K562 (cell line): Measurements from ENCODE around the gene AKR1A1. TPM values are rescaled to one million over a fixed set of nuclear protein-coding genes. Genes with fewer than 3 reads are reported as not detected.
A peak's percentile ranks its signal among the peaks of the same experiment; 100 is the strongest.

ENCODE experiments used
- ARNT ChIP-seq, 2 experiments: fragments of 450-650 bp; IDR thresholded peaks; 2 replicates each; pipeline ENCODE4 v1.6.1; 2016; ENCODE audit warnings: mild to moderate bottlenecking in 1 of 2
- CHD4 ChIP-seq: fragments of 200-600 bp; sonication (generic); IDR thresholded peaks from 3 replicates; pipeline ENCODE4 v1.6.1; 2012; ENCODE audit warnings: low read depth, mild to moderate bottlenecking, mixed read lengths, low read length, inconsistent platforms; ENCODE audit not compliant: insufficient read depth, insufficient replicate concordance, poor library complexity, severe bottlenecking
- EP300 ChIP-seq: IDR thresholded peaks from 2 replicates; pipeline ENCODE4 v1.6.1; 2012; ENCODE audit warnings: low read length, improper control_type of control experiment
- GATA2 ChIP-seq: sonication (generic); formaldehyde crosslinking; IDR thresholded peaks from 2 replicates; pipeline ENCODE4 v1.4.0; 2020; ENCODE audit warnings: mild to moderate bottlenecking, missing genetic modification reagents
- GTF2E2 ChIP-seq: fragments of 200-800 bp; sonication (Bioruptor generic); IDR thresholded peaks from 2 replicates; pipeline ENCODE4 v1.6.1; 2016; ENCODE audit warnings: missing genetic modification characterization, missing compliant biosample characterization
- LARP7 ChIP-seq: fragments of 450-650 bp; IDR thresholded peaks from 2 replicates; pipeline ENCODE4 v1.6.1; 2016
- MXI1 ChIP-seq: IDR thresholded peaks from 2 replicates; pipeline ENCODE4 v1.6.1; 2011; ENCODE audit warnings: low read depth, mild to moderate bottlenecking, improper control_type of control experiment, low read length
- MYC ChIP-seq, 2 experiments: fragments of 250-450 bp in 1 of 2; sonication (Bioruptor Pico) in 1 of 2; IDR thresholded peaks; 2 replicates each; pipeline versions ENCODE4 v1.5.1 to v1.6.1; 2012 to 2021; ENCODE audit warnings: low read depth in 2 of 2, borderline replicate concordance in 1 of 2, improper control_type of control experiment in 1 of 2, low read length in 1 of 2, mild to moderate bottlenecking in 1 of 2, moderate library complexity in 1 of 2
- NFE2L1 ChIP-seq: fragments of 450-650 bp; IDR thresholded peaks from 2 replicates; pipeline ENCODE4 v1.6.1; 2016; ENCODE audit warnings: missing genetic modification characterization, low read depth, mild to moderate bottlenecking, missing compliant biosample characterization, moderate library complexity, borderline replicate concordance
- NFYB ChIP-seq: IDR thresholded peaks from 2 replicates; pipeline ENCODE4 v1.6.1; 2011; ENCODE audit warnings: mild to moderate bottlenecking, moderate library complexity; ENCODE audit not compliant: insufficient read length; ENCODE audit errors: extremely low read depth
- POLR2H ChIP-seq: IDR thresholded peaks from 2 replicates; pipeline ENCODE4 v1.6.1; 2016; ENCODE audit warnings: missing genetic modification characterization, low read depth, mild to moderate bottlenecking, control low read depth, missing compliant biosample characterization, moderate library complexity
- RFX5 ChIP-seq: IDR thresholded peaks from 2 replicates; pipeline ENCODE4 v1.6.1; 2011; ENCODE audit warnings: low read depth, mild to moderate bottlenecking, improper control_type of control experiment, low read length
- SMAD1 ChIP-seq: fragments of 150-350 bp; IDR thresholded peaks from 2 replicates; pipeline ENCODE4 v1.6.1; 2014; ENCODE audit warnings: low read length, low read depth; ENCODE audit not compliant: partially characterized antibody
- SP2 ChIP-seq: IDR thresholded peaks from 2 replicates; pipeline ENCODE4 v1.6.1; 2011; ENCODE audit warnings: mild to moderate bottlenecking, low read depth, low read length, moderate library complexity; ENCODE audit not compliant: poor library complexity, severe bottlenecking; ENCODE audit errors: extremely low read depth
- SREBF1 ChIP-seq: fragments of 150-350 bp; IDR thresholded peaks from 2 replicates; pipeline ENCODE4 v1.6.1; 2014; ENCODE audit warnings: antibody characterized with exemption, low read depth, low read length, borderline replicate concordance
- TEAD2 ChIP-seq: fragments of 450-650 bp; IDR thresholded peaks from 2 replicates; pipeline ENCODE4 v1.6.1; 2016; ENCODE audit warnings: missing genetic modification characterization, control low read depth, missing compliant biosample characterization
- TSC22D4 ChIP-seq: fragments of 450-650 bp; IDR thresholded peaks from 2 replicates; pipeline ENCODE4 v1.6.1; 2016; ENCODE audit warnings: missing genetic modification characterization, missing biosample characterization, control low read depth
- U2AF2 ChIP-seq: fragments of 200-400 bp; formaldehyde crosslinking; optimal IDR thresholded peaks from 2 replicates; pipeline ENCODE3; 2017; ENCODE audit warnings: low read depth, mild to moderate bottlenecking, low read length
- XRCC5 ChIP-seq: fragments of 200-400 bp; formaldehyde crosslinking; IDR thresholded peaks from 2 replicates; pipeline ENCODE4 v1.6.1; 2017; ENCODE audit warnings: low read depth, mild to moderate bottlenecking, low read length
- ZKSCAN3 ChIP-seq: fragments of 250-450 bp; sonication (Bioruptor Pico); IDR thresholded peaks from 2 replicates; pipeline ENCODE4 v1.4.0; 2020
- ZNF224 ChIP-seq: sonication (generic); formaldehyde crosslinking; IDR thresholded peaks from 2 replicates; pipeline ENCODE4 v1.8.0; 2022; ENCODE audit warnings: mild to moderate bottlenecking, missing genetic modification reagents
- polyA plus RNA-seq, 8 experiments: library from polyadenylated mRNA; depleted of rRNA in 4 of 8; stranded (reverse) in 5 of 8; unstranded in 3 of 8; fragments of >200 nt; fragmentation: Nextera tagmentation in 2 of 8; fragmentation: Illumina TruSeq in 1 of 8; extraction: Ambion mirVana in 2 of 8; extraction: Trizol in 1 of 8; gene quantifications; 2 replicates each; pipeline versions ENCODE4 v1.2.1 to v1.2.3, GENCODE V29; 2011 to 2014; ENCODE audit warnings: inconsistent platforms in 1 of 8, missing spikeins in 1 of 8
- total RNA-seq, 7 experiments: library from RNA; depleted of rRNA in 6 of 7; stranded (reverse); fragments of >200 nt in 6 of 7; fragmentation: Illumina TruSeq in 2 of 7; extraction: Trizol in 2 of 7; gene quantifications; 2 replicates each; pipeline versions ENCODE4 v1.2.1 to v1.2.3, GENCODE V29; 2011 to 2021; ENCODE audit warnings: low replicate concordance in 1 of 7
- TF ChIP-seq, protein P1 (sequence below): sonication (generic); formaldehyde crosslinking; IDR thresholded peaks from 2 replicates; pipeline ENCODE4 v1.4.0; 2020; ENCODE audit warnings: mild to moderate bottlenecking, missing genetic modification reagents
- TF ChIP-seq, protein P2 (sequence below): fragments of 250-450 bp; sonication (Bioruptor Pico); IDR thresholded peaks from 2 replicates; pipeline ENCODE4 v1.5.0; 2021
- TF ChIP-seq, protein P3 (sequence below): fragments of 450-650 bp; formaldehyde crosslinking; IDR thresholded peaks from 2 replicates; pipeline ENCODE4 v1.4.0; 2022; ENCODE audit warnings: missing genetic modification characterization

AKR1A1 gene
- total and polyA plus RNA-seq, 9 of the 15 experiments (the other 6 are each of a cell fraction or from before 2014, with no cell fraction given): 68.6 to 211 (median 132) TPM

DNA sequence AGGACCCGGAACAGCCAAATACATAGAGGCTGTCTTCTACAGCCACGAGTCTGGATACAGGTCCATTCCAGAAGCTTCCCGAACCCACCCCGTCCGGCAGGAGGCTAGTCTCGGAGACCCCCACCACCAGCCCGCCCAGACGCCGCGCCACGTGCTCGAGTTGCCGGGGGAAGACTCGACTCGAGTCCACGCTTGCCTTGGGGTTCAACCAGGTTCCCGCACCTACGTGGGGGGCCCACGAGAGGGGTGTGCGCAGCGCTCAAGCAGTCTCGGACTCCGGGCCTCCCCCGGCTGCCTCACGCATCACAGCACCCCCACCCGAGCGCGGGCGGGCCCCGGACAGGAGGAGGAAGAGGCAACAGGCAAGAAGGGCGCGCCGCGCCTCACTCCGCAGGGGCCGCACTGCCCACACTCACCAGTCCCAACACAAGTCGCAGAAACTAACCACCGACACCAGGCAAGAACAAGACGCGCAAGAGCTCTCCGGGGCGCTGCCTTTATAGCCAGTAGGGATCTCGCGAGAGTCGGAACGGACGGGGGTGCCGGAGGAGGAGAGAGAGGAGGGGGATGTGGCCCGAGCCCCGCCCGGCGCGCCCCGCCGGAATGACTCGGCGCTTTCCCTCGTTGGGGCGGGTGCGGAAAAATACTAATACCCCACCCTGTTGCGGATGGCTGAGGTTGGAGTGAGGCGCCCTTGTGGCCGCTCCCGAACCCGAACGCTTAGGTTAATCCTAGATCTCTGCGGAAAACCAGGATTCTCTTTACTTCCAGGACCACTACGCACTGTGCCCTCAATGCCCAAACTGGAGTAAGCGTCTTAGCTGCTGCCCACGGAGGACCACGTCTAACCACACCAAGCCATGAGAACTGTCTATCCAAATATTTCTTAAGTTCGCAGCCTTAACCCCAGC is 29.0 kb upstream of the AKR1A1 start, which contains the start of gene PRDX1 (continued):
- 0 out of 2 replicates have a peak, but pooled peaks have one; percentile 5 for TF ChIP-seq RFX5
- TF ChIP-seq CHD4: peak; percentile 21
- no peak for TF ChIP-seq TEAD2 (tag)
- peak; percentile 90 for TF ChIP-seq ZNF224
- no peak for TF ChIP-seq SP2
- peak; percentile 75; the same call in 1 of the 2 replicates for TF ChIP-seq NFE2L1 (tag)
- peak; percentile 55; the same call in 1 of the 2 replicates for TF ChIP-seq XRCC5
- TF ChIP-seq, protein P1, sequence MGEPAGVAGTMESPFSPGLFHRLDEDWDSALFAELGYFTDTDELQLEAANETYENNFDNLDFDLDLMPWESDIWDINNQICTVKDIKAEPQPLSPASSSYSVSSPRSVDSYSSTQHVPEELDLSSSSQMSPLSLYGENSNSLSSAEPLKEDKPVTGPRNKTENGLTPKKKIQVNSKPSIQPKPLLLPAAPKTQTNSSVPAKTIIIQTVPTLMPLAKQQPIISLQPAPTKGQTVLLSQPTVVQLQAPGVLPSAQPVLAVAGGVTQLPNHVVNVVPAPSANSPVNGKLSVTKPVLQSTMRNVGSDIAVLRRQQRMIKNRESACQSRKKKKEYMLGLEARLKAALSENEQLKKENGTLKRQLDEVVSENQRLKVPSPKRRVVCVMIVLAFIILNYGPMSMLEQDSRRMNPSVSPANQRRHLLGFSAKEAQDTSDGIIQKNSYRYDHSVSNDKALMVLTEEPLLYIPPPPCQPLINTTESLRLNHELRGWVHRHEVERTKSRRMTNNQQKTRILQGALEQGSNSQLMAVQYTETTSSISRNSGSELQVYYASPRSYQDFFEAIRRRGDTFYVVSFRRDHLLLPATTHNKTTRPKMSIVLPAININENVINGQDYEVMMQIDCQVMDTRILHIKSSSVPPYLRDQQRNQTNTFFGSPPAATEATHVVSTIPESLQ (CRISPR knock-in tag): peak; percentile 94; the same call in 1 of the 2 replicates
- peak; percentile 51; the same call in 1 of the 2 replicates for TF ChIP-seq LARP7
- TF ChIP-seq NFYB: no peak
- TF ChIP-seq TSC22D4 (tag): no peak
- no peak for TF ChIP-seq U2AF2
- TF ChIP-seq GTF2E2 (tag): peak; percentile 99
- peak; percentile 93; the same call in 1 of the 2 replicates for TF ChIP-seq MXI1
- TF ChIP-seq SMAD1: peak; percentile 98
- peak; percentile 99 for TF ChIP-seq POLR2H
- peak in 1 of 2 experiments; percentile 17; a peak in 1 of 4 replicates for TF ChIP-seq ARNT (IDR thresholded peaks at IDR 0.05)
- TF ChIP-seq MYC (IDR thresholded peaks at IDR 0.05; ENCODE audit: low read depth, low read length): peak; percentile 90
- peak; percentile 95; the same call in 1 of the 2 replicates for TF ChIP-seq MYC (CRISPR knock-in tag; IDR thresholded peaks at IDR 0.05; ENCODE audit: borderline replicate concordance, low read depth)
- TF ChIP-seq, protein P2, sequence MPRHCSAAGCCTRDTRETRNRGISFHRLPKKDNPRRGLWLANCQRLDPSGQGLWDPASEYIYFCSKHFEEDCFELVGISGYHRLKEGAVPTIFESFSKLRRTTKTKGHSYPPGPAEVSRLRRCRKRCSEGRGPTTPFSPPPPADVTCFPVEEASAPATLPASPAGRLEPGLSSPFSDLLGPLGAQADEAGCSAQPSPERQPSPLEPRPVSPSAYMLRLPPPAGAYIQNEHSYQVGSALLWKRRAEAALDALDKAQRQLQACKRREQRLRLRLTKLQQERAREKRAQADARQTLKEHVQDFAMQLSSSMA: no peak; the same call in 1 of the 2 replicates
- TF ChIP-seq ZKSCAN3 (CRISPR knock-in tag): no peak
- TF ChIP-seq EP300: peak; percentile 66; the same call in 1 of the 2 replicates
- TF ChIP-seq, protein P3, sequence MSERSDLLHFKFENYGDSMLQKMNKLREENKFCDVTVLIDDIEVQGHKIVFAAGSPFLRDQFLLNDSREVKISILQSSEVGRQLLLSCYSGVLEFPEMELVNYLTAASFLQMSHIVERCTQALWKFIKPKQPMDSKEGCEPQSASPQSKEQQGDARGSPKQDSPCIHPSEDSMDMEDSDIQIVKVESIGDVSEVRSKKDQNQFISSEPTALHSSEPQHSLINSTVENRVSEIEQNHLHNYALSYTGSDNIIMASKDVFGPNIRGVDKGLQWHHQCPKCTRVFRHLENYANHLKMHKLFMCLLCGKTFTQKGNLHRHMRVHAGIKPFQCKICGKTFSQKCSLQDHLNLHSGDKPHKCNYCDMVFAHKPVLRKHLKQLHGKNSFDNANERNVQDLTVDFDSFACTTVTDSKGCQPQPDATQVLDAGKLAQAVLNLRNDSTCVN (CRISPR knock-in tag): peak; percentile 90
- TF ChIP-seq SREBF1: no peak; the same call in 1 of the 2 replicates
- TF ChIP-seq GATA2 (CRISPR knock-in tag): no peak
